ENCODE measurements around the gene TMEM192. TPM values are rescaled to one million over a fixed set of nuclear protein-coding genes. Genes with fewer than 3 reads are reported as not detected.

Gene TMEM192
- total RNA-seq = 6.7 TPM
- 10 to 100 TPM; 11.4 to 19.2 (median 18.6) TPM for polyA plus RNA-seq

GRCh38 chr4:165112368-165113121, at the start of gene TMEM192:
TMEM192 (minus strand) TSS chr4:165112860; CDS start chr4:165112773, 87 bp downstream.
- H3K36me3 ChIP-seq (ENCODE audit: control insufficient read depth, insufficient read depth, low read length) = no peaks in the 10 kb centered on the region
- DNase-seq = peak; percentile 88 to 93 (median 92)
- no peaks in the 10 kb centered on the region for H3K9me3 ChIP-seq (ENCODE audit: control insufficient read depth in 2 of 2, low read length in 2 of 2)
- Mint-ChIP-seq H3K27ac (peak within 1 kb of the TSS; percentile 93 to 96 (median 96)), H3K4me3 (peak within 1 kb of the TSS; percentile 88 to 99 (median 95)), H3K27me3 (peaks cover 10% of the 10 kb centered on the region), H3K4me1 (peaks cover 10 to 28% (median 18%) of the 10 kb centered on the region in 4 donors), H3K36me3 (no peaks in the 10 kb centered on the region), H3K9me3 (no peaks in the 10 kb centered on the region)
- peaks cover 2% of the 10 kb centered on the region for H3K27me3 ChIP-seq (ENCODE audit: control insufficient read depth, insufficient read depth, low read length)
- ATAC-seq (ENCODE audit: low read depth in 2 of 2) = peak; percentile 97 to 98
- H3K4me1 ChIP-seq (ENCODE audit: control insufficient read depth, insufficient read depth, low read length, poor library complexity, severe bottlenecking) = peaks cover 10% of the 10 kb centered on the region
- H3K4me3 ChIP-seq (ENCODE audit: low read depth, low read length) = peak within 1 kb of the TSS; percentile 90
- H3K27ac ChIP-seq (ENCODE audit: insufficient read depth, low read length, poor library complexity, severe bottlenecking) = peak within 1 kb of the TSS; percentile 81

- no peaks in the 10 kb centered on the region for H3K36me3 ChIP-seq (ENCODE audit: control insufficient read depth, insufficient read depth, low read length)
- Mint-ChIP-seq H3K27ac (no peak overlapping the region), H3K4me1 (peaks cover 0 to 5% (median 0%) of the 10 kb centered on the region in 4 donors), H3K4me3 (no peak overlapping the region), H3K27me3 (peaks cover 22% of the 10 kb centered on the region), H3K9me3 (peaks cover 0 to 9% (median 3%) of the 10 kb centered on the region in 7 donors), H3K36me3 (no peaks in the 10 kb centered on the region)
- H3K27me3 ChIP-seq (ENCODE audit: control insufficient read depth, insufficient read depth, low read length) = peaks cover 6% of the 10 kb centered on the region
- DNase-seq (no peak), ATAC-seq (ENCODE audit: low read depth in 2 of 2) (no peak)
- no peaks in the 10 kb centered on the region for H3K9me3 ChIP-seq (ENCODE audit: control insufficient read depth in 2 of 2, low read length in 2 of 2)
- H3K27ac ChIP-seq (ENCODE audit: insufficient read depth, low read length, poor library complexity, severe bottlenecking) = no peak overlapping the region
- no peaks in the 10 kb centered on the region for H3K4me1 ChIP-seq (ENCODE audit: control insufficient read depth, insufficient read depth, low read length, poor library complexity, severe bottlenecking)
- no peak overlapping the region for H3K4me3 ChIP-seq (ENCODE audit: low read depth, low read length)
Measured at GRCh38 chr4:165158762-165159161, 46.1 kb upstream of the TMEM192 start.

- H3K27me3 ChIP-seq (ENCODE audit: control insufficient read depth, insufficient read depth, low read length) = peaks cover 8% of the 10 kb centered on the region
- Mint-ChIP-seq H3K36me3 (no peaks in the 10 kb centered on the region), H3K4me3 (no peak overlapping the region), H3K4me1 (peaks cover 0 to 5% (median 0%) of the 10 kb centered on the region in 4 donors), H3K9me3 (peaks cover 0 to 9% (median 3%) of the 10 kb centered on the region in 7 donors), H3K27ac (no peak overlapping the region), H3K27me3 (peaks cover 20% of the 10 kb centered on the region)
- H3K36me3 ChIP-seq (ENCODE audit: control insufficient read depth, insufficient read depth, low read length) = no peaks in the 10 kb centered on the region
- no peaks in the 10 kb centered on the region for H3K9me3 ChIP-seq (ENCODE audit: control insufficient read depth in 2 of 2, low read length in 2 of 2)
- H3K4me3 ChIP-seq (ENCODE audit: low read depth, low read length) = no peak overlapping the region
- H3K27ac ChIP-seq (ENCODE audit: insufficient read depth, low read length, poor library complexity, severe bottlenecking) = no peak overlapping the region
- ATAC-seq (ENCODE audit: low read depth in 2 of 2) (no peak), DNase-seq (no peak)
- no peaks in the 10 kb centered on the region for H3K4me1 ChIP-seq (ENCODE audit: control insufficient read depth, insufficient read depth, low read length, poor library complexity, severe bottlenecking)
Measured at GRCh38 chr4:165156906-165157305, 44.2 kb upstream of the TMEM192 start.

GRCh38 chr4:165154482-165154881, 41.8 kb upstream of the TMEM192 start:
- no peak for DNase-seq
- Histone ChIP-seq H3K27ac (ENCODE audit: insufficient read depth, low read length, poor library complexity, severe bottlenecking) (no peak overlapping the region), H3K4me3 (ENCODE audit: low read depth, low read length) (no peak overlapping the region), H3K9me3 (ENCODE audit: control insufficient read depth in 2 of 2, low read length in 2 of 2) (no peaks in the 10 kb centered on the region), H3K27me3 (ENCODE audit: control insufficient read depth, insufficient read depth, low read length) (peaks cover 8% of the 10 kb centered on the region), H3K36me3 (ENCODE audit: control insufficient read depth, insufficient read depth, low read length) (no peaks in the 10 kb centered on the region), H3K4me1 (ENCODE audit: control insufficient read depth, insufficient read depth, low read length, poor library complexity, severe bottlenecking) (no peaks in the 10 kb centered on the region)
- H3K4me1 Mint-ChIP-seq = peaks cover 0 to 5% (median 0%) of the 10 kb centered on the region in 4 donors
- H3K36me3 Mint-ChIP-seq = no peaks in the 10 kb centered on the region
- H3K27ac Mint-ChIP-seq = no peak overlapping the region
- no peak for ATAC-seq (ENCODE audit: low read depth in 2 of 2)
- H3K27me3 Mint-ChIP-seq = peaks cover 23% of the 10 kb centered on the region
- no peak overlapping the region for H3K4me3 Mint-ChIP-seq
- peaks cover 0 to 9% (median 1%) of the 10 kb centered on the region in 7 donors for H3K9me3 Mint-ChIP-seq

GRCh38 chr4:165152527-165152926, 39.9 kb upstream of the TMEM192 start:
- peaks cover 8% of the 10 kb centered on the region for H3K27me3 ChIP-seq (ENCODE audit: control insufficient read depth, insufficient read depth, low read length)
- Mint-ChIP-seq H3K36me3 (no peaks in the 10 kb centered on the region), H3K27ac (no peak overlapping the region), H3K27me3 (peaks cover 21% of the 10 kb centered on the region), H3K4me1 (no peaks in the 10 kb centered on the region), H3K9me3 (peaks cover 0 to 9% (median 2%) of the 10 kb centered on the region in 7 donors), H3K4me3 (no peak overlapping the region)
- no peaks in the 10 kb centered on the region for H3K4me1 ChIP-seq (ENCODE audit: control insufficient read depth, insufficient read depth, low read length, poor library complexity, severe bottlenecking)
- ATAC-seq (ENCODE audit: low read depth in 2 of 2) (no peak), DNase-seq (no peak)
- no peak overlapping the region for H3K27ac ChIP-seq (ENCODE audit: insufficient read depth, low read length, poor library complexity, severe bottlenecking)
- no peaks in the 10 kb centered on the region for H3K9me3 ChIP-seq (ENCODE audit: control insufficient read depth in 2 of 2, low read length in 2 of 2)
- no peaks in the 10 kb centered on the region for H3K36me3 ChIP-seq (ENCODE audit: control insufficient read depth, insufficient read depth, low read length)
- no peak overlapping the region for H3K4me3 ChIP-seq (ENCODE audit: low read depth, low read length)

GRCh38 chr4:165151734-165152133, 39.1 kb upstream of the TMEM192 start:
- ATAC-seq (ENCODE audit: low read depth in 2 of 2) (no peak), DNase-seq (no peak)
- no peaks in the 10 kb centered on the region for H3K36me3 Mint-ChIP-seq
- H3K27me3 Mint-ChIP-seq = peaks cover 21% of the 10 kb centered on the region
- H3K4me3 ChIP-seq (ENCODE audit: low read depth, low read length) = no peak overlapping the region
- no peak overlapping the region for H3K27ac ChIP-seq (ENCODE audit: insufficient read depth, low read length, poor library complexity, severe bottlenecking)
- no peaks in the 10 kb centered on the region for H3K4me1 ChIP-seq (ENCODE audit: control insufficient read depth, insufficient read depth, low read length, poor library complexity, severe bottlenecking)
- H3K4me1 Mint-ChIP-seq = no peaks in the 10 kb centered on the region
- H3K4me3 Mint-ChIP-seq = no peak overlapping the region
- H3K36me3 ChIP-seq (ENCODE audit: control insufficient read depth, insufficient read depth, low read length) = no peaks in the 10 kb centered on the region
- H3K9me3 ChIP-seq (ENCODE audit: control insufficient read depth in 2 of 2, low read length in 2 of 2) = no peaks in the 10 kb centered on the region
- peaks cover 0 to 2% (median 0%) of the 10 kb centered on the region in 7 donors for H3K9me3 Mint-ChIP-seq
- peaks cover 5% of the 10 kb centered on the region for H3K27me3 ChIP-seq (ENCODE audit: control insufficient read depth, insufficient read depth, low read length)
- no peak overlapping the region for H3K27ac Mint-ChIP-seq

GRCh38 chr4:165150545-165150944, 37.9 kb upstream of the TMEM192 start:
- no peaks in the 10 kb centered on the region for H3K4me1 ChIP-seq (ENCODE audit: control insufficient read depth, insufficient read depth, low read length, poor library complexity, severe bottlenecking)
- H3K4me3 ChIP-seq (ENCODE audit: low read depth, low read length) = no peak overlapping the region
- H3K9me3 Mint-ChIP-seq = peaks cover 0 to 2% (median 0%) of the 10 kb centered on the region in 7 donors
- DNase-seq (no peak), ATAC-seq (ENCODE audit: low read depth in 2 of 2) (no peak)
- peaks cover 7% of the 10 kb centered on the region for H3K27me3 ChIP-seq (ENCODE audit: control insufficient read depth, insufficient read depth, low read length)
- no peaks in the 10 kb centered on the region for H3K36me3 Mint-ChIP-seq
- H3K9me3 ChIP-seq (ENCODE audit: control insufficient read depth in 2 of 2, low read length in 2 of 2) = no peaks in the 10 kb centered on the region
- H3K27ac Mint-ChIP-seq = no peak overlapping the region
- H3K4me1 Mint-ChIP-seq = no peaks in the 10 kb centered on the region
- H3K27ac ChIP-seq (ENCODE audit: insufficient read depth, low read length, poor library complexity, severe bottlenecking) = no peak overlapping the region
- no peak overlapping the region for H3K4me3 Mint-ChIP-seq
- peaks cover 16% of the 10 kb centered on the region for H3K27me3 Mint-ChIP-seq
- no peaks in the 10 kb centered on the region for H3K36me3 ChIP-seq (ENCODE audit: control insufficient read depth, insufficient read depth, low read length)

GRCh38 chr4:165138843-165139242, 26.2 kb upstream of the TMEM192 start:
- Mint-ChIP-seq H3K27me3 (peaks cover 24% of the 10 kb centered on the region), H3K4me1 (peaks cover 0 to 1% (median 0%) of the 10 kb centered on the region in 4 donors), H3K9me3 (no peaks in the 10 kb centered on the region), H3K36me3 (no peaks in the 10 kb centered on the region), H3K27ac (no peak overlapping the region), H3K4me3 (no peak overlapping the region)
- DNase-seq (no peak), ATAC-seq (ENCODE audit: low read depth in 2 of 2) (no peak)
- H3K4me3 ChIP-seq (ENCODE audit: low read depth, low read length) = no peak overlapping the region
- no peak overlapping the region for H3K27ac ChIP-seq (ENCODE audit: insufficient read depth, low read length, poor library complexity, severe bottlenecking)
- no peaks in the 10 kb centered on the region for H3K36me3 ChIP-seq (ENCODE audit: control insufficient read depth, insufficient read depth, low read length)
- H3K27me3 ChIP-seq (ENCODE audit: control insufficient read depth, insufficient read depth, low read length) = peaks cover 2% of the 10 kb centered on the region
- no peaks in the 10 kb centered on the region for H3K9me3 ChIP-seq (ENCODE audit: control insufficient read depth in 2 of 2, low read length in 2 of 2)
- H3K4me1 ChIP-seq (ENCODE audit: control insufficient read depth, insufficient read depth, low read length, poor library complexity, severe bottlenecking) = no peaks in the 10 kb centered on the region
